Right ventricle myocardium superior (tissue), 1 donor: ENCODE measurements around the gene MED15. TPM values are rescaled to one million over a fixed set of nuclear protein-coding genes. Genes with fewer than 3 reads are reported as not detected.

Experiments
- ATAC-seq: fragments of 200-7000 bp; cut with Tn5 transposase; one replicate; pipeline ENCODE4 v1.9.1; 2020; ENCODE audit warnings: mild to moderate bottlenecking; ENCODE audit not compliant: poor library complexity
- DNase-seq: peaks from one replicate; pipeline ENCODE4 v3.0.0-alpha.2; 2020
- intact Hi-C: fragments of 100-400 bp; cut with DNase I; formaldehyde crosslinking; loops from one replicate; pipeline ENCODE4 v1.11.2; 2022
- total RNA-seq: library from RNA; stranded (reverse); fragmentation: NEBNext Ultra II Directional; extraction: Animal tissue kit (Norgen Biotek cat#: 25700); gene quantifications from one replicate; pipeline ENCODE4 v1.2.1, GENCODE V29; 2021
- donor health status: DM: no; HTN: yes; CAD: no; lungs with severe emphysema.

Gene MED15
- total RNA-seq, 1 donor from 2014 or later = 36.3 TPM

- intact Hi-C loops = no loop called here
- no peak for ATAC-seq
These were observed 67.5 kb downstream of the MED15 start for GRCh38 chr22:20574920-20575353.

DNA sequence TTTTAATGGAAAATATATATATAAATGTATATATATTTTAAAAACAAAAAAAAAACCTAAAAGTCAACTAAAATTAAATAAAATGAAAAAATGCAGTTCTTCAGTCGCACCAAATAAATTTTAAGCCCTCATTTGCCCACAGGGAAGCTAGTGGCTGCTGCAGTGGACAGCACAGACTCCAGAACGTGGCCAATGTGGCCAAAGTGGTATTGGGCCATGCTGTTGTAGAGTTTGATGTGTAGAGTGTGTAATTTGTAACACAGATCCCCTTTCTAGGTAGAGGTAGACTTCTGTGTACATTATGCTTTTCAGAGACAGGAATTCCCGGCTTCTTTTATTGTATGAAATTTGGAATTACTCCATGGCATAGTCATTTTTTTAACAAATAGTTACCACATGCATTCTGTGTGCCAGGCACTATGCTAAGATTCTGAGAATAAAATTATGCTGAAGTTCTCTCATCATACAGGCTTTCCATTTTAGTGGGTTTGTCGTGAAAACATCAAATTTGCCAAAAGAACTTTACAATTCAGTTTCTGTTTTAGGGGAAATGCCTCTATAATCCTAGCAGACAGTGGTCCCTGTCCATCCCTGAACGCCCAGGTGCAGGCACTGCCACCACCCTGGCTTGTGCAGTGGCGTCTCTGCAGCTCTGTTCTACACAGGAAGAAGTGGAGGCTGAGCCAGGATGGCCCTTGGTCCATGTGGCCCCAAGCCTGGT lies 68.5 kb downstream of the MED15 start:
- intact Hi-C loops = no loop called here
- no peak for DNase-seq
- no peak for ATAC-seq

More at GRCh38 chr22:20574920-20575353, 67.5 kb downstream of the MED15 start:
- DNase-seq = no peak

- ATAC-seq = peak; percentile 30
- intact Hi-C loops = no loop called here
- no peak for DNase-seq
These were observed 69.0 kb downstream of the MED15 start for GRCh38 chr22:20576445-20576816.

- no peak for DNase-seq
- intact Hi-C loops = no loop called here
- no peak for ATAC-seq
These were observed 69.6 kb downstream of the MED15 start for GRCh38 chr22:20577045-20577444.

DNA sequence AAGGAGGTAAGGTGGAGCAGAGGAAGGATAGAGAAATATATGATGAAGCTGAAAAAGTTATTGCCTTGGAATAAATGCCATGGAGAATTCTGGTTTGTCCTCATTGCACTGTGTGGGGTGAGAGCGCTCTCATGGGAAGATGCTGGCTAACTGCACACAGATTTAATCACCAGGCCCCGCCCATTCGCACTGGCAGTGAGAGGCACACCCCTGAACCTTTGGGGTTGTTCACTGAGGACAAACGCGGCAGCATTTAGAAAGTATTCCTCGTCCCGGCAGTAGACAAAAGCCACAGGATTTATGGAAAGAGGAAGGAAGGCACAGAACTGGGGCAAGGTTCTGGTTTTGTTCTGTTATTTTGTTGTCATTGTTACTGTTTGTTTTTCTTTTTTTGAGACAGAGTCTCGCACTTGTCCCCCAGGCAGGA lies 70.2 kb downstream of the MED15 start:
- intact Hi-C loops = no loop called here
- ATAC-seq (peak; percentile 40), DNase-seq (no peak)

GRCh38 chr22:20578192-20578591 lies 70.8 kb downstream of the MED15 start:
- peak; percentile 47 for ATAC-seq
- intact Hi-C loops = no loop called here
- no peak for DNase-seq

- ATAC-seq (no peak), DNase-seq (no peak)
- intact Hi-C loops = no loop called here
These were observed 71.3 kb downstream of the MED15 start for GRCh38 chr22:20578707-20579106.

DNA sequence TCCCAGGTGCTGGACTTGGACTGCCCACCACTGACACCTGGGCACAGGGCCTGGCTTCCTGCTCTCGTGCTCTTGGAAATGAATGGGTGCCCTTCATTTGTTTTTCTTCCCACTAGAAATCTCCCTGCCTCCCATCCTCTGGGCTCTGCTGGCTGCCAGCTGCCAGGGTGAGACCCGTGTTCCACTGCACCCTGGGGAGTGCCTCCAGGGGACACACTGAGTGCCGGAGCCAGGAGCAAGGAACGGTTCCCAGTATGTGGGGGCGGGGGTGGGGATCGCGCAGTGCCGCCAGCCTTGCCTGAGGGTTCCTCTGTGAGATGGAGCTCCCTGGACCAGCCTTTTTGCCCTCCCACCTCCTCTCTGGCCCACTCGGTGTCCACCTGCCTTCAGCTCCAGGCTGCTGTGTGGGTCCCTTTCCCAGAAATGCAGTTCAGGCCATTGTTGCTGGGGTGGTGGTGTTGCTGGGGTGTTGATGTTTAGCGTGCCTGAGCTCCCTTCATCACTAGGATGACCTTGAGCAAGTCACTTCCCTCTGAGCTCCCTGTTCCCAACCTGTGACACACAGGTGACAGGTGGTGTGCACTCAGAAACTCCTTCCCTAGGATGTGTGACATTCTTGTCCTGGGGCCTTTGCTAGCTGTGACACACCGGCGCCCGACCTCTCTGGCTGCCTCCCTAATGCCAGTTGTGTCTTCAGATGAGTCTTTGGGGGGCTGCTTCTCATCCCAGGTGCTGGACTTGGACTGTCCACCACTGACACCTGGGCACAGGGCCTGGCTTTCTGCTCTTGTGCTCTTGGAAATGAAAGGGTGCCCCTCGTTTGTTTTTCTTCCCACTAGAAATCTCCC lies 72.1 kb downstream of the MED15 start:
- intact Hi-C loops = no loop called here
- ATAC-seq (no peak), DNase-seq (no peak)

DNA sequence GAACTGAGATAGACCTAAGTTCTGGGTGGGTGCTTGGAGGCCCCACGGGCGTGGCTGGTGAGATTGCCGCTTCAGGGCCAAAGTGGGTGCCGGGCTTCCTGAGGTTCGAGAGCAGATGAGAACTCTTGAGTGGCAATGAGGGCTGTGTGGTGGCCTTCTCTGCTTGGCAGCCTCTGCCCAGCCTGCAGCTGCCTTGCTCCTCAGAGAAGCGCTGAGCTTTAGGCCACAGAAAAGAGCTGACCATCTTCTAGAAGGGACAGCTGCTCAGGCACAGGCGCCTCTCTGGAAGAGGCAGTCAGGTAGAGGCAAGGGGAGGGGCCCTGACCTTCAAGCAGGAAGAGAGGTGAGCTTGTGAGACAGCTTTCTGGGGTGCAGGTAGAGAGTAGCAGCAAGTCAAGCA lies 72.8 kb downstream of the MED15 start:
- DNase-seq (no peak), ATAC-seq (no peak)
- intact Hi-C loops = no loop called here

DNA sequence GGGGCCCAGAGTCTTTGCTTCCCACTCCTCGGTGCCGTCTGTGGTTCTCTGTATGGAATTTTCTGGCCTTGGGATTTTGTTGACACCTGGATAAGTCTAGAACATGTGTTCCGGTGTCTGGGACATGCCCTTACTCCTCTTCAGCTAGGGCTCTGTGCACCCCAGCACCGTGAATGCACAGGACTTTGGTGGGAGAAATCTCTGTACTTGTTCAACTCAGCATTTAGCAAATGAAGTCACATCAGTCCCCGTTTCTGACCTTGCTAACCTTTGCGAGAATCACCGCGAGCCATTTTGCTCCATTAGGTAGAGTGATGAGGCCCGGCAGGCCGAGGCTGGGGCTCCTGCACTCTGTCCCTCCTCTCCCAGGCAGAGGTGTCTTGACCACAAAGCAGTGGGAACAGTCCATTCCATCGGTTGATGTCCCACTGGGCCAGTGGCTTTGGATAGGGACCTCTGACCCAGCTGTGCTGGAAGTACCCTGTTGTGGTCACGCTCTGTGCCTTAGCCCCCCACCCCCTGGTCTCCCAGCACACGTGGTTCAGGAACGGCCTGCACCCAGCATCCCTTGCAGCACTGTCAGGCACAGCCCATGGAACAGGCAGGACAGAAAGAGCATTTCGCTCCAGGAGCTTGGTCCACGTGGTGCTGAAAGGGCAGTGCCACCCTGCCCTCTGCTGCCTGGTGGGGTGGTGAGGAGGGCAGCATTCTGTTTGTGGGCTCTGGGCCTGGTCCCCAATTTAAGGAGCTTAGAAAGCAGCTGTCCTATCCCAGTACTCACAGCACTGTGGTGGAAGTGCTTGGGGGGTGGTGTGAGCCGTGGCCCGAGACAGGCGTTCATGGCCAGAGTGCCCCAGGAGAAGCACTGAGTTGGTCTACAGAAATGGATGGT lies 73.4 kb downstream of the MED15 start:
- intact Hi-C loops = no loop called here
- peak; percentile 20 for DNase-seq

GRCh38 chr22:20581503-20582170 lies 74.2 kb downstream of the MED15 start:
- no peak for ATAC-seq
- DNase-seq = no peak
- intact Hi-C loops = no loop called here

More for the DNA sequence above, 73.4 kb downstream of the MED15 start:
- ATAC-seq = no peak

DNA sequence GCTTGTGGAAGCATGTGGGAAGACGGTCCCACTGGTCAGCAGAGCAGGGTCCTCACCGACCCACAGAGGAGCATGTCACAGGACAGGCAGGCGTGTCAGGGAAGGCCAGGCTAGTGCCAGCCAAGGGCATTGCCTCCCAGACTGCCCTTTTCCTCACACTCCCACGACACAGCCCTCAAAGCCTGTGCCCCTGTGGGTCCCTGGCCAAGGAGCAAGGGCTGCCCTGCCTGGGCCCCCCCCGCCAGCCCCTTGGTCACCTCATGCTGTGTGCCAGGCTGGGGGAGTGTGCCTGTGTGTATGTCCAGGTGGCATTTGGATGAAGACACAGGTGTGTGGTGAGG lies 74.7 kb downstream of the MED15 start:
- intact Hi-C loops = no loop called here
- DNase-seq = no peak
- no peak for ATAC-seq

DNA sequence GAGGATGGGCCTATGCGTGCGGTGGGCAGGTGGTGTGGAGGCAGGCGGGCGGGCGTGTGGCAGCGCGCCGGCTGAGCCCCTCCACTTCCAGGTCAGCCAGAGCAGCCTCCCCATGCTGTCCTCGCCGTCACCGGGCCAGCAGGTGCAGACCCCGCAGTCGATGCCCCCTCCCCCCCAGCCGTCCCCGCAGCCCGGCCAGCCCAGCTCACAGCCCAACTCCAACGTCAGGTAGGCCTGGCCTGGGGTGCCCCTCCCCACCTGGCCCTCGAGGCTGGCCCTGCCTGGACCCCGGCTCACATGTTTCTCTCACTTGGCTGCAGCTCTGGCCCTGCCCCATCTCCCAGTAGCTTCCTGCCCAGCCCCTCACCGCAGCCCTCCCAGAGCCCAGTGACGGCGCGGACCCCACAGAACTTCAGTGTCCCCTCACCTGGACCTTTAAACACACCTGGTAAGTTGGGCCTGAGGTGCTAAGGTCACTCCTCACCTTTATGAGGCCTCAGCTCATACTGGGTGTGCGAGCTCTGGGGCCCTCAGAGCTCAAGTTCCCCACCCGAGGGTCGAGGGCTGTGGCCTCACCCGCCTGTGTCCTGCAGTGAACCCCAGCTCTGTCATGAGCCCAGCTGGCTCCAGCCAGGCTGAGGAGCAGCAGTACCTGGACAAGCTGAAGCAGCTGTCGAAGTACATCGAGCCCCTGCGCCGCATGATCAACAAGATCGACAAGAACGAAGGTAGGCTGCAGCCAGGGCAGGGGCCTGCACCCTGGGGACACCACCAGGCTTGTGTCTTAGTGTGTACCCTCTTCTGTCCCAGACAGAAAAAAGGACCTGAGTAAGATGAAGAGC lies 75.3 kb downstream of the MED15 start:
- no peak for ATAC-seq
- DNase-seq = peak; percentile 31
- intact Hi-C loops = no loop called here

- intact Hi-C loops = no loop called here
- no peak for ATAC-seq
These were observed 76.1 kb downstream of the MED15 start for GRCh38 chr22:20583471-20583922.

DNA sequence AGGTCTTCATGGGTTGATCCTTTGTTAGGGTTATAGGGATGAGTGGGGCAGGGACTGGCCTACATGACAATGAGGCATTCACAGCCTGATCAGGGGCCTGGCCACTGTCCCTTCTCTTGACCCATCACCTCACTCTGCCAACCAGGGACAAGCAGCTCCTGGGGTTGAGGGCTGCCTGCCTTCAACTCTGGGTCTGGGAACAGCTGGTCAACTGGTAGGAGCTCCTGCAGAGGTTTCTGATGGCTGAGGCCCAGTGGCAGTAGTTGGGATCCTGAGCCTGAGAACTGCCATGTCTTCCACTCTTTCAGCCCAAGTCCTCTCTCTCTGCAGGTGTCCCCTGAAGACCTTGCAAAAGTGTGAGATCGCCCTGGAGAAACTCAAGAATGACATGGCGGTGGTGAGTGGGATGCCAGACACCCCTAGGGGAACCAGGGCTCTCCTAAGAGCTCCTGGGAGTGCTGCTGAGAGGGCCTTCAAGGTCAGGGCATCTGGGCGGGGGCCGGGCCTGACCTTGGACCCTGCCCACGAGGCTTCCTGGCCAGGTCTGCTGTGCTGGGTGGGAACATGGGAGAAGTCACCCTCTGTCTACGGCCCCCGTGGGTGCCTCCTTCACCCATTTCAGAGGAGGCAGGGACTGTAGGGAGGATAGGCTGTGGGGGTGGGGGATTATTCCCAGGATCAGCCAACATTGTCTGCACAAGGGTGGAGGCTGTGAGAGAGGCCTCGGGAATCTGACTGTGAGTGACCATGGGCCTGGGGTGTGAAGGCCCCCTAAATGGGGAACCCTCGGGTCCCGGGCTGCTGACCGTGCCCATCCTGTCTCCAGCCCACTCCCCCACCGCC lies 76.8 kb downstream of the MED15 start:
- DNase-seq (peak; percentile 26), ATAC-seq (no peak)
- intact Hi-C loops = no loop called here

More at GRCh38 chr22:20583471-20583922, 76.1 kb downstream of the MED15 start:
- peak; percentile 60 for DNase-seq

- intact Hi-C loops = no loop called here
- peak; percentile 44 for DNase-seq
- ATAC-seq = no peak
These were observed 77.6 kb downstream of the MED15 start for GRCh38 chr22:20584872-20585638.
